Gastrocnemius medialis (tissue), 4 donors: Measurements from ENCODE around the gene SCML1. TPM values are rescaled to one million over a fixed set of nuclear protein-coding genes. Genes with fewer than 3 reads are reported as not detected.

Source experiments
- ATAC-seq, 2 donors: fragments of 150-250 bp; one replicate each; pipeline ENCODE4 v1.9.1; 2016
- DNase-seq, 2 donors: peaks; one replicate each; pipeline ENCODE4 v3.0.0-alpha.2; 2019
- H3K27ac ChIP-seq, 4 donors: fragments of 200-600 bp; sonication (generic); 1 replicate in 1 of 4; 2 replicates in 3 of 4; pipeline ENCODE4 v1.5.1; 2016 to 2018; ENCODE audit warnings: mild to moderate bottlenecking in 2 of 4, moderate library complexity in 1 of 4
- H3K27me3 ChIP-seq, 3 donors: fragments of 200-600 bp; sonication (generic) in 2 of 3; 1 replicate in 1 of 3; 2 replicates in 2 of 3; pipeline versions ENCODE4 v1.5.1 to v1.6.0; 2016 to 2019; ENCODE audit warnings: mild to moderate bottlenecking in 1 of 3, moderate library complexity in 1 of 3
- H3K36me3 ChIP-seq, 2 donors: fragments of 200-600 bp; sonication (generic) in 1 of 2; one replicate each; pipeline ENCODE4 v1.5.1; 2017 to 2018
- H3K4me1 ChIP-seq, 2 donors: fragments of 200-600 bp; sonication (generic) in 1 of 2; one replicate each; pipeline ENCODE4 v1.5.1; 2016 to 2017; ENCODE audit warnings: mild to moderate bottlenecking in 2 of 2
- H3K4me3 ChIP-seq, 4 donors: fragments of 200-600 bp; sonication (generic) in 3 of 4; 1 replicate in 1 of 4; 2 replicates in 3 of 4; pipeline ENCODE4 v1.5.1; 2016 to 2019; ENCODE audit warnings: mild to moderate bottlenecking in 2 of 4
- H3K9me3 ChIP-seq, 3 donors: fragments of 200-600 bp; sonication (generic) in 2 of 3; 1 replicate in 1 of 3; 2 replicates in 2 of 3; pipeline ENCODE4 v1.5.1; 2016 to 2019
- CTCF ChIP-seq, 5 experiments: fragments of 450-650 bp in 3 of 5; fragments of 200-600 bp in 2 of 5; sonication (generic) in 2 of 5; IDR thresholded peaks in 4 of 5; conservative IDR thresholded peaks in 1 of 5; 1 replicate in 4 of 5; 2 replicates in 1 of 5; pipeline ENCODE4 v1.5.1; 2016 to 2019; ENCODE audit warnings: antibody characterized with exemption in 5 of 5, mild to moderate bottlenecking in 3 of 5, moderate library complexity in 3 of 5
- POLR2A ChIP-seq, 2 donors: fragments of 450-650 bp; IDR thresholded peaks; one replicate each; pipeline ENCODE4 v1.6.1; 2017; ENCODE audit warnings: antibody characterized with exemption in 2 of 2, mild to moderate bottlenecking in 2 of 2, moderate library complexity in 2 of 2
- in situ Hi-C, 4 donors: fragments of 200-750 bp; cut with MboI; loops; one replicate each; pipeline versions ENCODE4 v1.15.0 to v1.8.0; 2017; ENCODE audit warnings: low sequenced_read_pairs in 4 of 4
- intact Hi-C: fragments of 100-400 bp; cut with DNase I; formaldehyde crosslinking; loops from one replicate; pipeline ENCODE4 v1.15.1; 2023; ENCODE audit warnings: low total_unique reads
- total RNA-seq, 4 donors: library from RNA; depleted of rRNA; stranded (reverse); fragments of >200 nt; gene quantifications; one replicate each; pipeline versions ENCODE4 v1.1.0 to v1.2.3, GENCODE V29; 2016

Gene SCML1
- 10 to 100 TPM in 1 of 4 donors, 1 to 10 TPM in 3; 5.6 to 29.0 (median 5.8) TPM for total RNA-seq

GRCh38 chrX:17736856-17737709 lies at the start of gene SCML1:
TSS of gene SCML1 (plus strand) at chrX:17737493. CDS start at chrX:17744187, 6,694 bp downstream.
- H3K27me3 ChIP-seq: no peaks in the 10 kb centered on the region
- intact Hi-C loops: loop anchor here (5.0 to 10.0 kb wide), 2 partner anchors 1150 to 1608 kb away; partner anchors contain the start of gene PDHA1
- H3K27ac ChIP-seq: peak within 1 kb of the TSS; percentile 88 to 98 (median 96)
- H3K4me3 ChIP-seq: peak within 1 kb of the TSS; percentile 65 to 77 (median 76)
- DNase-seq (peak; percentile 96 to 98), ATAC-seq (peak; percentile 85 to 86)
- in situ Hi-C loops: no loop called here
- H3K36me3 ChIP-seq: no peaks in the 10 kb centered on the region
- no peaks in the 10 kb centered on the region for H3K9me3 ChIP-seq
- peaks cover 7 to 25% of the 10 kb centered on the region in 2 donors for H3K4me1 ChIP-seq
- peak; percentile 79 to 80 for TF ChIP-seq POLR2A (IDR thresholded peaks at IDR 0.05)
- no peak for TF ChIP-seq CTCF (IDR thresholded peaks at IDR 0.05 in 4 of 5, conservative IDR thresholded peaks at IDR 0.05 in 1 of 5)

- Histone ChIP-seq H3K27ac (no peak overlapping the region), H3K27me3 (no peaks in the 10 kb centered on the region), H3K36me3 (no peaks in the 10 kb centered on the region), H3K9me3 (no peaks in the 10 kb centered on the region), H3K4me1 (no peaks in the 10 kb centered on the region), H3K4me3 (no peak overlapping the region)
- ATAC-seq (no peak), DNase-seq (no peak)
- in situ Hi-C loops (loop anchor here (5.0 to 25.0 kb wide), 4 partner anchors 150 to 450 kb away; no protein-coding TSS in a partner anchor), intact Hi-C loops (loop anchor here (10.0 kb wide), 1 partner anchor 93 kb away; no protein-coding TSS in a partner anchor)
- TF ChIP-seq CTCF (IDR thresholded peaks at IDR 0.05 in 4 of 5, conservative IDR thresholded peaks at IDR 0.05 in 1 of 5) (no peak), POLR2A (IDR thresholded peaks at IDR 0.05) (no peak)
Measured at GRCh38 chrX:17687648-17688047, 49.6 kb upstream of the SCML1 start.

GRCh38 chrX:17689971-17690409 lies 47.3 kb upstream of the SCML1 start:
- TF ChIP-seq CTCF (IDR thresholded peaks at IDR 0.05 in 4 of 5, conservative IDR thresholded peaks at IDR 0.05 in 1 of 5) (peak in 4 of 5 experiments; percentile 49 to 68 (median 57)), POLR2A (IDR thresholded peaks at IDR 0.05) (no peak)

GRCh38 chrX:17692709-17693346 lies 44.5 kb upstream of the SCML1 start:
- no peak for ATAC-seq
- Histone ChIP-seq H3K4me3 (no peak overlapping the region), H3K27ac (no peak overlapping the region), H3K9me3 (no peaks in the 10 kb centered on the region), H3K4me1 (no peaks in the 10 kb centered on the region), H3K36me3 (no peaks in the 10 kb centered on the region), H3K27me3 (no peaks in the 10 kb centered on the region)
- in situ Hi-C loops: loop anchor here in 2 of 4 donors (25.0 kb wide), 2 partner anchors 156 to 456 kb away; no protein-coding TSS in a partner anchor
- TF ChIP-seq POLR2A (IDR thresholded peaks at IDR 0.05): no peak
- TF ChIP-seq CTCF (IDR thresholded peaks at IDR 0.05 in 4 of 5, conservative IDR thresholded peaks at IDR 0.05 in 1 of 5): no peak
- intact Hi-C loops: loop anchor here (10.0 kb wide), 1 partner anchor 158 kb away; no protein-coding TSS in a partner anchor
- DNase-seq: no peak

More at GRCh38 chrX:17689971-17690409, 47.3 kb upstream of the SCML1 start:
- DNase-seq: peak in 1 of 2 donors; percentile 14
- H3K4me1 ChIP-seq: no peaks in the 10 kb centered on the region
- H3K27me3 ChIP-seq: no peaks in the 10 kb centered on the region
- H3K27ac ChIP-seq: no peak overlapping the region
- H3K9me3 ChIP-seq: no peaks in the 10 kb centered on the region
- H3K36me3 ChIP-seq: no peaks in the 10 kb centered on the region
- in situ Hi-C loops: loop anchor here (5.0 to 25.0 kb wide), 4 partner anchors 153 to 453 kb away; no protein-coding TSS in a partner anchor
- intact Hi-C loops: loop anchor here (2.0 to 10.0 kb wide), 3 partner anchors 95 to 447 kb away; no protein-coding TSS in a partner anchor
- H3K4me3 ChIP-seq: no peak overlapping the region
- ATAC-seq: peak; percentile 71 to 89
